PC-9 (cell line): ENCODE measurements around the gene TTC1.

ENCODE experiments used
- CTCF ChIP-seq: fragments of 200-600 bp; sonication (generic); conservative IDR thresholded peaks from 2 replicates; pipeline ENCODE4 v1.6.1; 2017; ENCODE audit warnings: mixed run types, antibody characterized with exemption, mild to moderate bottlenecking, moderate library complexity
- EZH2 ChIP-seq: fragments of 200-600 bp; sonication (generic); IDR thresholded peaks from 2 replicates; pipeline ENCODE4 v1.8.0; 2017; ENCODE audit warnings: antibody characterized with exemption, low read depth

- TF ChIP-seq CTCF (no peak), EZH2 (no peak)
Measured at GRCh38 chr5:160020266-160020770, 11.4 kb downstream of the TTC1 start.
